ENCODE measurements around the gene AK5. TPM values are rescaled to one million over a fixed set of nuclear protein-coding genes. Genes with fewer than 3 reads are reported as not detected.

Gene AK5
- total and polyA plus RNA-seq, 12 donors, result 0.25 to 1.7 (median 0.87) TPM

GRCh38 chr1:77447669-77448068 is 165.8 kb downstream of the AK5 start:
- no peaks in the 10 kb centered on the region for H3K27me3 ChIP-seq
- peaks cover 0 to 7% (median 0%) of the 10 kb centered on the region in 11 donors for H3K9me3 ChIP-seq
- no peak overlapping the region for H3K27ac ChIP-seq
- WGBS, 2 donors, result 97 to 98% methylated on average over 2 of the region's 2 CpGs
- H3K36me3 ChIP-seq, result no peaks in the 10 kb centered on the region
- ATAC-seq (no peak), DNase-seq (no peak)
- intact Hi-C loops (cut with DNase I), result no loop called here
- no peaks in the 10 kb centered on the region for H3K4me1 ChIP-seq
- H3K4me3 ChIP-seq, result no peak overlapping the region
- TF ChIP-seq CTCF (IDR thresholded peaks at IDR 0.05), result no peak

GRCh38 chr1:77459881-77460280 is 178.1 kb downstream of the AK5 start:
- no peak overlapping the region for H3K27ac ChIP-seq
- no peak for TF ChIP-seq CTCF (IDR thresholded peaks at IDR 0.05)
- DNase-seq, result no peak
- H3K36me3 ChIP-seq, result no peaks in the 10 kb centered on the region
- H3K4me3 ChIP-seq, result no peak overlapping the region
- no peaks in the 10 kb centered on the region for H3K27me3 ChIP-seq
- intact Hi-C loops (cut with DNase I), result no loop called here
- H3K9me3 ChIP-seq, result no peaks in the 10 kb centered on the region
- H3K4me1 ChIP-seq, result peaks cover 0 to 5% (median 0%) of the 10 kb centered on the region in 9 donors
- no peak for ATAC-seq

GRCh38 chr1:77461691-77462090 is 179.9 kb downstream of the AK5 start:
- TF ChIP-seq CTCF (IDR thresholded peaks at IDR 0.05), result no peak
- no peak for ATAC-seq
- no peaks in the 10 kb centered on the region for H3K9me3 ChIP-seq
- peaks cover 0 to 5% (median 0%) of the 10 kb centered on the region in 9 donors for H3K4me1 ChIP-seq
- H3K4me3 ChIP-seq, result no peak overlapping the region
- WGBS, 2 donors, result 74 to 78% methylated on average over 4 of the region's 4 CpGs
- H3K27me3 ChIP-seq, result no peaks in the 10 kb centered on the region
- no peaks in the 10 kb centered on the region for H3K36me3 ChIP-seq
- no peak overlapping the region for H3K27ac ChIP-seq
- DNase-seq, result no peak
- intact Hi-C loops (cut with DNase I), result no loop called here

GRCh38 chr1:77463216-77463615 is 181.4 kb downstream of the AK5 start:
- no peaks in the 10 kb centered on the region for H3K36me3 ChIP-seq
- no peak overlapping the region for H3K27ac ChIP-seq
- H3K4me1 ChIP-seq, result peaks cover 0 to 5% (median 0%) of the 10 kb centered on the region in 9 donors
- intact Hi-C loops (cut with DNase I), result no loop called here
- no peaks in the 10 kb centered on the region for H3K9me3 ChIP-seq
- ATAC-seq (no peak), DNase-seq (no peak)
- H3K27me3 ChIP-seq, result no peaks in the 10 kb centered on the region
- no peak overlapping the region for H3K4me3 ChIP-seq
- 78 to 83% methylated on average over 1 of the region's 1 CpG for WGBS, 2 donors
- TF ChIP-seq CTCF (IDR thresholded peaks at IDR 0.05), result no peak
